HG03045 (cell line): ENCODE data around the gene DDIT4.
A peak's percentile ranks its signal among the peaks of the same experiment; 100 is the strongest.
"Not testable (repeated sequence)": the region's sequence is repeated elsewhere in the genome, so short reads cannot be mapped to it uniquely, and the experiment has no call there.

ENCODE experiments used
- ATAC-seq: cut with Tn5 transposase; IDR thresholded peaks from one replicate; pipeline ENCODE4 v1.9.1; 2021; ENCODE audit warnings: mild to moderate bottlenecking, moderate library complexity; ENCODE audit not compliant: unreplicated experiment

Gene DDIT4

GRCh38 chr10:72249176-72249862 is 24.4 kb upstream of the DDIT4 start:
- ATAC-seq = not testable (repeated sequence)

GRCh38 chr10:72250666-72251065 is 23.1 kb upstream of the DDIT4 start:
- ATAC-seq = no peak

GRCh38 chr10:72251635-72252034 is 22.1 kb upstream of the DDIT4 start:
- ATAC-seq = no peak

GRCh38 chr10:72252972-72253371 is 20.8 kb upstream of the DDIT4 start:
- ATAC-seq = no peak

- no peak for ATAC-seq
Measured at GRCh38 chr10:72253578-72253977, 20.1 kb upstream of the DDIT4 start.

- no peak for ATAC-seq
Measured at GRCh38 chr10:72254813-72255568, 18.7 kb upstream of the DDIT4 start.

- no peak for ATAC-seq
Measured at GRCh38 chr10:72255977-72256729, 17.6 kb upstream of the DDIT4 start.

- no peak for ATAC-seq
Measured at GRCh38 chr10:72257051-72257892, 16.5 kb upstream of the DDIT4 start.

- ATAC-seq = no peak
Measured at GRCh38 chr10:72258617-72259016, 15.1 kb upstream of the DDIT4 start.

GRCh38 chr10:72259491-72260238 is 14.1 kb upstream of the DDIT4 start:
- no peak for ATAC-seq

GRCh38 chr10:72260239-72260975 is 13.3 kb upstream of the DDIT4 start:
- peak; percentile 66 for ATAC-seq

- peak; percentile 43 for ATAC-seq
Measured at GRCh38 chr10:72260976-72261783, 12.5 kb upstream of the DDIT4 start.

- peak; percentile 2 for ATAC-seq
Measured at GRCh38 chr10:72261784-72262404, 11.8 kb upstream of the DDIT4 start.

GRCh38 chr10:72263613-72264241 is 10.0 kb upstream of the DDIT4 start:
- ATAC-seq = no peak

GRCh38 chr10:72264536-72264935 is 9.2 kb upstream of the DDIT4 start:
- no peak for ATAC-seq

GRCh38 chr10:72265508-72265907 is 8.2 kb upstream of the DDIT4 start:
- no peak for ATAC-seq

GRCh38 chr10:72265990-72266865 is 7.5 kb upstream of the DDIT4 start:
- no peak for ATAC-seq
